Stimulated activated CD8-positive, alpha-beta memory T cell treated with anti-CD3 and anti-CD28 coated beads, Interleukin-7, amount 100 ng/mL, for 4 hours (primary cell): Measurements from ENCODE around the gene ACACA.
"Not testable (repeated sequence)": the region's sequence is repeated elsewhere in the genome, so short reads cannot be mapped to it uniquely, and the experiment has no call there.

ENCODE experiments used
- DNase-seq, 2 donors: peaks; one replicate each; pipeline ENCODE4 v3.0.0-alpha.2; 2020; ENCODE audit warnings: low read depth in 2 of 2

The ACACA gene

DNA sequence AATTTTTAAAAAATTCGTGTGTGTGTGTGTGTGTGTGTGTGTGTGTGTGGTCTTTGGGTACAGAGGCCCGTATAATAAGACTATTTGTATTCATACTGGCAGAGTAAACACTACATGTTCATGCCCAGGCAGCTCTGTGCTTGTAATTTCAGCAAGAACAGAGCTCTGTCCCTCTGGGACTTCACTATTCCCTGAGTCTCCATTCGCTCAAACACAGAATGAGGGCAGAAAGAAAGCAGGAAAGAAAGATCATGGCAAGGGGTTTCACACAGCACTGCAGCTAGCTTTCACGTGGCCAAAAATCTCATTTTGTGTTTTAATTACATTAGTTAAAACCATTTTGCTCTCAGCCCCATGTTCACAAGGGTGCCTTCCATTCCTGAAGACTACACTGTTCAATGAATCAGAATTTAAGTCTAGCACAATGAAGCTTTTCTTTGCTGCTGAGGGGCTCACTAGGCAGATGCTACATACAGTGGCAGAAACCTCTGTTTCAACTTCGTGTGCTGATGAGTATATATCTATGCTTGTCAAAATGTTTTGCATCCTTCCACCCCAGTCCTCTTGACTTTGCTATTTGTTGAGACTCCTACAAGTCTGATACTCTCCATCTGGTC is 229.3 kb downstream of the ACACA start:
- no peak for DNase-seq

- DNase-seq, result no peak
These were observed 229.9 kb downstream of the ACACA start for GRCh38 chr17:37176723-37177122.

- DNase-seq, result no peak
These were observed 232.4 kb downstream of the ACACA start for GRCh38 chr17:37174205-37174604.

- no peak for DNase-seq
These were observed 235.7 kb downstream of the ACACA start for GRCh38 chr17:37170881-37171425.

DNA sequence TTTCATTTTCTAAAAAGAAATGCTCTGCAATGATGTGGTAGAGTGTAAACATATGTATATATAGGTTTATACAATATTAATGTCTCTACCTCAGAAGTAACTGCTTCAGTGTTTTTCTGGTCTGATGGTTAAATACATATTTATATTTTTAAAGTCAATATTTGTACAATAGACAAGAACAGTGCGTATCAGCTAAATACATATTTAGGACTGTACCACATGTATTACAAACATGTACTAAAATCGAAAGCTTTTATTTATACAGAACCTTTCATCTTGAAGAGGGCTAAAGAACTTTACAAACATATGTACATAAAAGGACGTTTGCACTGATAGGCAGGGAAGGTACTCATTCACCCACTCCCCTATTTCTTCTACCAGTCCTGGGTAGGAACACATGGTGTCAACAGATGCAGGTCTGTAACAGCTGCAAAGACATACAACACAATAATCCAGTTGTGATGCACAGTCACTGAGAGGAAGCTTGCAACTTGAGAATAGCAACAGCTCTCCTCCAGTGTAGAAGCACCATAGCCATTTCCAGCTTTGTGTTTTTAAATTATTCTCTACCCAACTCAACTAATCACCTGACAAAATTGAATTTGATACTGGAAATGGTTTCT is 237.8 kb downstream of the ACACA start:
- no peak for DNase-seq

GRCh38 chr17:37167756-37168155 is 238.9 kb downstream of the ACACA start:
- no peak for DNase-seq

GRCh38 chr17:37164057-37164456 is 242.6 kb downstream of the ACACA start:
- no peak for DNase-seq

DNA sequence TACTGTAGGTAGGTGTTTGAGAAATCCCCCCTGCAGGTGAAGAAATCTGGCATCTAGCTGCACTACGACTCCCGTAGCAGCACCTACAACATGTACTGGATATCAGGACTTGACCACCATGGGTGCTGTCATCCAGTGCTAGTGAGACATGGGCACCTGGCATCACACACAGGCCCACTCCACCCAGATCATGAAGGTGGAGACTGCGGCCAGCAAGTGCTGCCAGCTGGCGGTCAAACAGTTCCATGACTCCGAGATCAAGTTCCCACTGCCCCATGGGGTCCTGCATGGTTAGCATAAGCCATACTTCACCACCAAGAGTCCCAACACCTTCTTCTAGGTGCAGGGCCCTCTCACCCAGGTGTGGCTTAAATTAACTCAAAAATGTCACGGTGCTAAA is 243.8 kb downstream of the ACACA start:
- DNase-seq, result no peak

- no peak for DNase-seq
These were observed 245.7 kb downstream of the ACACA start for GRCh38 chr17:37160944-37161343.

GRCh38 chr17:37158290-37158689 is 248.3 kb downstream of the ACACA start:
- DNase-seq, result no peak

GRCh38 chr17:37148156-37148555 is 258.5 kb downstream of the ACACA start:
- no peak for DNase-seq

- no peak for DNase-seq
These were observed 259.3 kb downstream of the ACACA start for GRCh38 chr17:37147301-37147812.

GRCh38 chr17:37146086-37147064 is 260.3 kb downstream of the ACACA start:
- no peak for DNase-seq

GRCh38 chr17:37144075-37144701 is 262.4 kb downstream of the ACACA start:
- DNase-seq, result no peak

GRCh38 chr17:37143558-37143957 is 263.1 kb downstream of the ACACA start:
- not testable (repeated sequence) for DNase-seq

DNA sequence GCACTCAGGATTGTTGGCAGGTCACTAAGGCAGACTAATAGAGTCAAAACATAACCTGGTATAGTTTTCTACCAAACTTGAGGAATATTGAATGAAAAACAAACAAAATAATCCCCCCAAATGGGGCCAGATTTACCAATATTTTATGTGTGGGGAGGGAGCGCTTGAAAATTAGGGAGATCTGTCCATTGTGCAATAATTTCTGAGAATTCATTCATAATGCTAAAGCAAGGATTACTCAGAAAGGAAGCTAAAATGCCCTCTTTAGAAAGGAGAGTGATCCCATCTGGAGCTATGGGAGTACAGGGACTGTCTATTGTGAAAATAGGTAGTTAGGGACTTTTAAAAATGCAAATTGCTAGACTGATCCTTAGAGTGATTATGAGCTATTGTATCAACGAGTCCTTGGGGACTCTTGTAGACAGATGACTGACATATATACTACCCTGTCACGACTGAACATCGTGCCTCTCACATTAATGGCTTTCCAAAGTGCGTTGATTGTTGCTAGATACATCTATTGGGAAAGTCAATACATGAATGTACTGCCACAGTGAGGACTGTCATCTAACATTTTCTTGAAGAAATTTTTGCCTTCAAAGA is 264.2 kb downstream of the ACACA start:
- no peak for DNase-seq

GRCh38 chr17:37138571-37139120 is 268.0 kb downstream of the ACACA start:
- DNase-seq, result no peak

DNA sequence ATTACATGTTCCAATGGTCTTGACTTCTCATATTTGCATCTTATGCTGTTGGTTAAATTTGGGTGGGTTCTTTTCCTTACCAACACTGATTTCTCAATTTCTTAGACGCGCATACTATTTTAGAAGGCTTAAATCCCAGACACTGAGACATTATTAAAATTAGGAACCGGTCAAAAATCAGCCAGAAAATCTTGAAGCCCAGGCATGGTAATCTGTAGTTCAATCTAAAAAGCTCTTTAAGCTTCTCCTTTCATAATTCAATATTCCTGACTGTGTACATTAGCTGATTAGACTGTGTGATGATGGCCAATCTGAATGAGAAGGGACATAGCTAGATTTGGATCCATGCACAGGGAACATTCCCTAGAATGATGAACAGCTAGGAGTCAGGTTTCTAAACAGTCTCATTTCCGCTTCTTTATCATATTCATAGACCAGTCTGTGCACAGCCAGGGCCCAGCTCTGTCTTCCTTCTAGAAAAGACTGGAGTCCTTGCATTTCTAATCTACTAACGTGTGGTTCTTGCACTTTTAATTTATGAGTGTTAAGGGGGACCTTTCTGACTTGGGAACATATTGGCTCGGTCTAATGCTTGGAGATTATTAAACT is 268.6 kb downstream of the ACACA start:
- DNase-seq, result no peak

DNA sequence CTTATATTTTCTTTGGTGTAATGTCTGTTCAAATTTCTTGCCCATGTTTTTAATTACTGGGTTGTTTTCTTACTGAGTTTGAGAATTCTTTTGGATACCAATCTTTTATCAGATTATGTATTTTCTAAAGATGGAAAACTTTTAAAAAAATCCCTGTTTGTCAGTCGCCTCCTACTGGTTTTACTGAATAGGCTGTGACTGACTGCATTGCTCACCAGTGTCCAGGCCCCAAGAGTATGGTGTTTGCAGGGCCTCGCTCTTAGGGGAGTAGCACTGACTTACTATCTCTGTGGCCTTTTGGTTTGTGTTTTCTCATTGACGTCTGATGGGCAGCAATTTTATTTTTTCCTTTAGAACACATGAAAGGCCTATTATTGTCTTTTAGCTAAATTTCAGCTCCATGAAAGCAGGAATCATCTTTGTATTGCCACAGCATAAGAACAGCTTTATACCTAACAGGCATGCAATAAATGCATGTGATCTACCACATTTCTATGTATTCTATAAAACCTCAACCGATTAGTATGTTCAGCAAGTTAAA is 269.5 kb downstream of the ACACA start:
- no peak for DNase-seq

- no peak for DNase-seq
These were observed 271.1 kb downstream of the ACACA start for GRCh38 chr17:37135576-37135975.
